HepG2 (cell line): Measurements from ENCODE around the gene TANC1.

Experiments used
- CBFB ChIP-seq: sonication (generic); formaldehyde crosslinking; IDR thresholded peaks from 2 replicates; pipeline ENCODE4 v1.4.0; 2020; ENCODE audit warnings: missing genetic modification reagents
- FOXA3 ChIP-seq: IDR thresholded peaks from 2 replicates; pipeline ENCODE4 v1.6.1; 2016; ENCODE audit warnings: missing genetic modification reagents, missing compliant biosample characterization
- JUNB ChIP-seq: sonication (generic); formaldehyde crosslinking; IDR thresholded peaks from 2 replicates; pipeline ENCODE4 v1.8.0; 2022; ENCODE audit warnings: missing genetic modification reagents, mild to moderate bottlenecking, borderline replicate concordance
- JUND ChIP-seq: sonication (generic); formaldehyde crosslinking; IDR thresholded peaks from 2 replicates; pipeline ENCODE4 v1.8.0; 2022; ENCODE audit warnings: mild to moderate bottlenecking, missing genetic modification reagents
- KDM5A ChIP-seq: fragments of 200-600 bp; sonication (generic); IDR thresholded peaks from 2 replicates; pipeline ENCODE4 v1.7.0; 2018; ENCODE audit warnings: antibody characterized with exemption, mild to moderate bottlenecking, low read length, borderline replicate concordance
- KLF12 ChIP-seq: sonication (generic); formaldehyde crosslinking; IDR thresholded peaks from 2 replicates; pipeline ENCODE4 v1.4.0; 2020; ENCODE audit warnings: missing genetic modification reagents, borderline replicate concordance
- PHF21A ChIP-seq: sonication (generic); formaldehyde crosslinking; IDR thresholded peaks from 2 replicates; pipeline ENCODE4 v1.5.0; 2020; ENCODE audit warnings: mild to moderate bottlenecking, missing genetic modification reagents
- POLR2A ChIP-seq, 2 experiments: IDR thresholded peaks; 2 replicates each; pipeline ENCODE4 v1.6.1; 2011; ENCODE audit warnings: low read depth in 2 of 2, low read length in 2 of 2, mild to moderate bottlenecking in 1 of 2, moderate library complexity in 1 of 2; ENCODE audit not compliant: insufficient read depth in 1 of 2
- U2AF2 ChIP-seq: fragments of 200-400 bp; formaldehyde crosslinking; IDR thresholded peaks from 2 replicates; pipeline ENCODE4 v1.6.1; 2017; ENCODE audit warnings: low read depth, mild to moderate bottlenecking, low read length
- TF ChIP-seq, protein P1 (sequence below): sonication (generic); formaldehyde crosslinking; IDR thresholded peaks from 2 replicates; pipeline ENCODE4 v1.5.0; 2020; ENCODE audit warnings: mild to moderate bottlenecking, missing genetic modification reagents, moderate library complexity
- TF ChIP-seq, protein P2 (sequence below): fragments of 450-650 bp; IDR thresholded peaks from 2 replicates; pipeline ENCODE4 v1.6.1; 2016
- TF ChIP-seq, protein P3 (sequence below): sonication (generic); formaldehyde crosslinking; IDR thresholded peaks from 2 replicates; pipeline ENCODE4 v1.4.0; 2020; ENCODE audit warnings: missing genetic modification reagents

GRCh38 chr2:159076241-159076640 lies 107.8 kb downstream of the TANC1 start:
- no peak for TF ChIP-seq KLF12 (CRISPR knock-in tag)
- TF ChIP-seq, protein P1, sequence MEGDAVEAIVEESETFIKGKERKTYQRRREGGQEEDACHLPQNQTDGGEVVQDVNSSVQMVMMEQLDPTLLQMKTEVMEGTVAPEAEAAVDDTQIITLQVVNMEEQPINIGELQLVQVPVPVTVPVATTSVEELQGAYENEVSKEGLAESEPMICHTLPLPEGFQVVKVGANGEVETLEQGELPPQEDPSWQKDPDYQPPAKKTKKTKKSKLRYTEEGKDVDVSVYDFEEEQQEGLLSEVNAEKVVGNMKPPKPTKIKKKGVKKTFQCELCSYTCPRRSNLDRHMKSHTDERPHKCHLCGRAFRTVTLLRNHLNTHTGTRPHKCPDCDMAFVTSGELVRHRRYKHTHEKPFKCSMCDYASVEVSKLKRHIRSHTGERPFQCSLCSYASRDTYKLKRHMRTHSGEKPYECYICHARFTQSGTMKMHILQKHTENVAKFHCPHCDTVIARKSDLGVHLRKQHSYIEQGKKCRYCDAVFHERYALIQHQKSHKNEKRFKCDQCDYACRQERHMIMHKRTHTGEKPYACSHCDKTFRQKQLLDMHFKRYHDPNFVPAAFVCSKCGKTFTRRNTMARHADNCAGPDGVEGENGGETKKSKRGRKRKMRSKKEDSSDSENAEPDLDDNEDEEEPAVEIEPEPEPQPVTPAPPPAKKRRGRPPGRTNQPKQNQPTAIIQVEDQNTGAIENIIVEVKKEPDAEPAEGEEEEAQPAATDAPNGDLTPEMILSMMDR (CRISPR knock-in tag) = no peak
- no peak for TF ChIP-seq POLR2A (IDR thresholded peaks at IDR 0.05; ENCODE audit: insufficient read depth in 1 of 2, low read depth in 2 of 2, low read length in 2 of 2)
- TF ChIP-seq PHF21A (CRISPR knock-in tag) = no peak
- no peak for TF ChIP-seq KDM5A
- TF ChIP-seq, protein P2, sequence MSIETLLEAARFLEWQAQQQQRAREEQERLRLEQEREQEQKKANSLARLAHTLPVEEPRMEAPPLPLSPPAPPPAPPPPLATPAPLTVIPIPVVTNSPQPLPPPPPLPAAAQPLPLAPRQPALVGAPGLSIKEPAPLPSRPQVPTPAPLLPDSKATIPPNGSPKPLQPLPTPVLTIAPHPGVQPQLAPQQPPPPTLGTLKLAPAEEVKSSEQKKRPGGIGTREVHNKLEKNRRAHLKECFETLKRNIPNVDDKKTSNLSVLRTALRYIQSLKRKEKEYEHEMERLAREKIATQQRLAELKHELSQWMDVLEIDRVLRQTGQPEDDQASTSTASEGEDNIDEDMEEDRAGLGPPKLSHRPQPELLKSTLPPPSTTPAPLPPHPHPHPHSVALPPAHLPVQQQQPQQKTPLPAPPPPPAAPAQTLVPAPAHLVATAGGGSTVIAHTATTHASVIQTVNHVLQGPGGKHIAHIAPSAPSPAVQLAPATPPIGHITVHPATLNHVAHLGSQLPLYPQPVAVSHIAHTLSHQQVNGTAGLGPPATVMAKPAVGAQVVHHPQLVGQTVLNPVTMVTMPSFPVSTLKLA = no peak
- no peak for TF ChIP-seq JUND
- TF ChIP-seq, protein P3, sequence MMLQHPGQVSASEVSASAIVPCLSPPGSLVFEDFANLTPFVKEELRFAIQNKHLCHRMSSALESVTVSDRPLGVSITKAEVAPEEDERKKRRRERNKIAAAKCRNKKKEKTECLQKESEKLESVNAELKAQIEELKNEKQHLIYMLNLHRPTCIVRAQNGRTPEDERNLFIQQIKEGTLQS (CRISPR knock-in tag) = no peak
- no peak for TF ChIP-seq CBFB
- no peak for TF ChIP-seq JUNB (CRISPR knock-in tag)
- TF ChIP-seq U2AF2 = no peak
- no peak for TF ChIP-seq FOXA3 (CRISPR knock-in tag)
